ENCODE results near the gene BAMBI.

Gene BAMBI

GRCh38 chr10:28709001-28709710 is 31.8 kb downstream of the BAMBI start:
- DNase-seq, result no peak

GRCh38 chr10:28710202-28710886 is 33.0 kb downstream of the BAMBI start:
- no peak for DNase-seq

- DNase-seq, result no peak
Measured at GRCh38 chr10:28711041-28711440, 33.7 kb downstream of the BAMBI start.

GRCh38 chr10:28711776-28712175 is 34.5 kb downstream of the BAMBI start:
- DNase-seq, result no peak

- DNase-seq, result no peak
Measured at GRCh38 chr10:28713626-28714352, 36.5 kb downstream of the BAMBI start.

- no peak for DNase-seq
Measured at GRCh38 chr10:28714401-28715053, 37.2 kb downstream of the BAMBI start.

- no peak for DNase-seq
Measured at GRCh38 chr10:28715246-28715645, 37.9 kb downstream of the BAMBI start.

- no peak for DNase-seq
Measured at GRCh38 chr10:28715757-28716156, 38.4 kb downstream of the BAMBI start.

GRCh38 chr10:28716748-28717147 is 39.4 kb downstream of the BAMBI start:
- DNase-seq, result no peak

- DNase-seq, result no peak
Measured at GRCh38 chr10:28717656-28718201, 40.4 kb downstream of the BAMBI start.

- DNase-seq, result no peak
Measured at GRCh38 chr10:28719789-28720436, 42.6 kb downstream of the BAMBI start.

GRCh38 chr10:28721318-28721951 is 44.1 kb downstream of the BAMBI start:
- peak; percentile 4 for DNase-seq

GRCh38 chr10:28722065-28722803 is 44.9 kb downstream of the BAMBI start:
- peak; percentile 19 for DNase-seq

- no peak for DNase-seq
Measured at GRCh38 chr10:28728366-28728765, 51.0 kb downstream of the BAMBI start.

- DNase-seq, result no peak
Measured at GRCh38 chr10:28730031-28730778, 52.9 kb downstream of the BAMBI start.

- no peak for DNase-seq
Measured at GRCh38 chr10:28732091-28732490, 54.8 kb downstream of the BAMBI start.
